HL-60 (cell line): ENCODE measurements around the gene CCR5AS.
"Not testable (repeated sequence)": the region's sequence is repeated elsewhere in the genome, so short reads cannot be mapped to it uniquely, and the experiment has no call there.

Source experiments
- POLR2AphosphoS5 ChIP-seq: IDR thresholded peaks from 2 replicates; pipeline ENCODE4 v1.6.1; 2012; ENCODE audit warnings: low read depth
- SPI1 ChIP-seq: IDR thresholded peaks from 2 replicates; pipeline ENCODE4 v1.6.1; 2012; ENCODE audit warnings: low read depth, mild to moderate bottlenecking, borderline replicate concordance
- TF ChIP-seq, protein P1 (sequence below): IDR thresholded peaks from one replicate; pipeline ENCODE4 v1.5.1; 2011; ENCODE audit warnings: low read length, control low read depth, inconsistent platforms; ENCODE audit not compliant: insufficient read depth
- TF ChIP-seq, protein P2 (sequence below): IDR thresholded peaks from 2 replicates; pipeline ENCODE4 v1.6.1; 2012; ENCODE audit warnings: low read depth; ENCODE audit not compliant: insufficient replicate concordance

DNA sequence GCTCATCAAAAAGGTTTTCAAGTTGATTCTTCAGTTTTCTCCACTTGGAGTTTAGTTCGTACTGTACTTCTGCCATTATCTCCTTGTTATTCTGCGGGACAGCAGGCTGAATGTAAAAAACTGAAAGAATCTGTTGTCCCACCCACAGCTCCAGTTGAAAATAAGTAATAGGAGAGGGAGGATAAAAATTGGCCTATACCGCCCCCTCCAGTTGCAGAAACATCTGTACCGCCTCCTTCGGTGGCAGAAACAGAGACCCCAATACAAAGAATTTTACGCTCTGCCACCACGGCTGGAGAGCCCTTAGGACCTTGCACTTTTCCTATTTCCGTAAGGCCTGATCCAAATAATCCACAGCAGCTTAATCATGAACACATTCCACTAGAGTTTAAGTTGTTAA lies 20.5 kb upstream of the CCR5AS start:
- TF ChIP-seq, protein P1, sequence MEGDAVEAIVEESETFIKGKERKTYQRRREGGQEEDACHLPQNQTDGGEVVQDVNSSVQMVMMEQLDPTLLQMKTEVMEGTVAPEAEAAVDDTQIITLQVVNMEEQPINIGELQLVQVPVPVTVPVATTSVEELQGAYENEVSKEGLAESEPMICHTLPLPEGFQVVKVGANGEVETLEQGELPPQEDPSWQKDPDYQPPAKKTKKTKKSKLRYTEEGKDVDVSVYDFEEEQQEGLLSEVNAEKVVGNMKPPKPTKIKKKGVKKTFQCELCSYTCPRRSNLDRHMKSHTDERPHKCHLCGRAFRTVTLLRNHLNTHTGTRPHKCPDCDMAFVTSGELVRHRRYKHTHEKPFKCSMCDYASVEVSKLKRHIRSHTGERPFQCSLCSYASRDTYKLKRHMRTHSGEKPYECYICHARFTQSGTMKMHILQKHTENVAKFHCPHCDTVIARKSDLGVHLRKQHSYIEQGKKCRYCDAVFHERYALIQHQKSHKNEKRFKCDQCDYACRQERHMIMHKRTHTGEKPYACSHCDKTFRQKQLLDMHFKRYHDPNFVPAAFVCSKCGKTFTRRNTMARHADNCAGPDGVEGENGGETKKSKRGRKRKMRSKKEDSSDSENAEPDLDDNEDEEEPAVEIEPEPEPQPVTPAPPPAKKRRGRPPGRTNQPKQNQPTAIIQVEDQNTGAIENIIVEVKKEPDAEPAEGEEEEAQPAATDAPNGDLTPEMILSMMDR, result not testable (repeated sequence)
- TF ChIP-seq POLR2AphosphoS5, SPI1: not testable (repeated sequence)
- TF ChIP-seq, protein P2, sequence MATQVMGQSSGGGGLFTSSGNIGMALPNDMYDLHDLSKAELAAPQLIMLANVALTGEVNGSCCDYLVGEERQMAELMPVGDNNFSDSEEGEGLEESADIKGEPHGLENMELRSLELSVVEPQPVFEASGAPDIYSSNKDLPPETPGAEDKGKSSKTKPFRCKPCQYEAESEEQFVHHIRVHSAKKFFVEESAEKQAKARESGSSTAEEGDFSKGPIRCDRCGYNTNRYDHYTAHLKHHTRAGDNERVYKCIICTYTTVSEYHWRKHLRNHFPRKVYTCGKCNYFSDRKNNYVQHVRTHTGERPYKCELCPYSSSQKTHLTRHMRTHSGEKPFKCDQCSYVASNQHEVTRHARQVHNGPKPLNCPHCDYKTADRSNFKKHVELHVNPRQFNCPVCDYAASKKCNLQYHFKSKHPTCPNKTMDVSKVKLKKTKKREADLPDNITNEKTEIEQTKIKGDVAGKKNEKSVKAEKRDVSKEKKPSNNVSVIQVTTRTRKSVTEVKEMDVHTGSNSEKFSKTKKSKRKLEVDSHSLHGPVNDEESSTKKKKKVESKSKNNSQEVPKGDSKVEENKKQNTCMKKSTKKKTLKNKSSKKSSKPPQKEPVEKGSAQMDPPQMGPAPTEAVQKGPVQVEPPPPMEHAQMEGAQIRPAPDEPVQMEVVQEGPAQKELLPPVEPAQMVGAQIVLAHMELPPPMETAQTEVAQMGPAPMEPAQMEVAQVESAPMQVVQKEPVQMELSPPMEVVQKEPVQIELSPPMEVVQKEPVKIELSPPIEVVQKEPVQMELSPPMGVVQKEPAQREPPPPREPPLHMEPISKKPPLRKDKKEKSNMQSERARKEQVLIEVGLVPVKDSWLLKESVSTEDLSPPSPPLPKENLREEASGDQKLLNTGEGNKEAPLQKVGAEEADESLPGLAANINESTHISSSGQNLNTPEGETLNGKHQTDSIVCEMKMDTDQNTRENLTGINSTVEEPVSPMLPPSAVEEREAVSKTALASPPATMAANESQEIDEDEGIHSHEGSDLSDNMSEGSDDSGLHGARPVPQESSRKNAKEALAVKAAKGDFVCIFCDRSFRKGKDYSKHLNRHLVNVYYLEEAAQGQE, result not testable (repeated sequence)
